ENCODE measurements around the gene SLC44A3.

GRCh38 chr1:94843430-94843829, 23.3 kb downstream of the SLC44A3 start:
- TF ChIP-seq POLR2A (IDR thresholded peaks at IDR 0.05) (no peak), CTCF (IDR thresholded peaks at IDR 0.05) (no peak)
